GM12878 (cell line): ENCODE data around the gene SEMA7A. TPM values are rescaled to one million over a fixed set of nuclear protein-coding genes. Genes with fewer than 3 reads are reported as not detected.

Source experiments
- BCL3 ChIP-seq: IDR thresholded peaks from 2 replicates; pipeline ENCODE4 v1.6.1; 2011; ENCODE audit warnings: borderline replicate concordance, low read depth, mild to moderate bottlenecking, moderate library complexity, low read length; ENCODE audit not compliant: insufficient read depth, poor library complexity, severe bottlenecking
- BHLHE40 ChIP-seq, 2 experiments: fragments of 450-650 bp in 1 of 2; IDR thresholded peaks; 2 replicates each; pipeline ENCODE4 v1.6.1; 2011 to 2017; ENCODE audit warnings: low read depth in 2 of 2, borderline replicate concordance in 1 of 2, improper control_type of control experiment in 1 of 2, low read length in 1 of 2, mild to moderate bottlenecking in 1 of 2
- CHD1 ChIP-seq: IDR thresholded peaks from 2 replicates; pipeline ENCODE4 v1.6.1; 2012; ENCODE audit warnings: low read depth, low read length, improper control_type of control experiment
- CHD2 ChIP-seq: IDR thresholded peaks from 2 replicates; pipeline ENCODE4 v1.6.1; 2011; ENCODE audit warnings: low read depth, low read length, improper control_type of control experiment, borderline replicate concordance
- EED ChIP-seq: sonication (generic); IDR thresholded peaks from 2 replicates; pipeline ENCODE4 v1.6.1; 2016; ENCODE audit warnings: antibody characterized with exemption, low read depth
- FOS ChIP-seq: IDR thresholded peaks from 3 replicates; pipeline ENCODE4 v1.6.1; 2011; ENCODE audit warnings: borderline replicate concordance; ENCODE audit not compliant: insufficient read length; ENCODE audit errors: extremely low read depth
- GABPA ChIP-seq: IDR thresholded peaks from 2 replicates; pipeline ENCODE4 v1.6.1; 2014; ENCODE audit warnings: antibody characterized with exemption, low read depth, mild to moderate bottlenecking, inconsistent platforms
- GATAD2B ChIP-seq: fragments of 450-650 bp; conservative IDR thresholded peaks from 2 replicates; pipeline ENCODE4 v1.6.1; 2017; ENCODE audit warnings: low read depth, mild to moderate bottlenecking, moderate library complexity
- LARP7 ChIP-seq: fragments of 450-650 bp; IDR thresholded peaks from 2 replicates; pipeline ENCODE4 v1.6.1; 2017; ENCODE audit warnings: mild to moderate bottlenecking
- MLLT1 ChIP-seq: fragments of 450-650 bp; IDR thresholded peaks from 2 replicates; pipeline ENCODE4 v1.6.1; 2016; ENCODE audit warnings: mild to moderate bottlenecking
- PKNOX1 ChIP-seq: fragments of 450-650 bp; IDR thresholded peaks from 2 replicates; pipeline ENCODE4 v1.6.1; 2016; ENCODE audit warnings: mild to moderate bottlenecking
- RAD21 ChIP-seq: IDR thresholded peaks from 2 replicates; pipeline ENCODE4 v1.6.1; 2011; ENCODE audit warnings: mild to moderate bottlenecking, low read depth, low read length, moderate library complexity; ENCODE audit not compliant: insufficient read depth
- RUNX3 ChIP-seq: IDR thresholded peaks from 2 replicates; pipeline ENCODE4 v1.6.1; 2012; ENCODE audit warnings: low read length, inconsistent platforms
- SMC3 ChIP-seq: IDR thresholded peaks from 2 replicates; pipeline ENCODE4 v1.6.1; 2011; ENCODE audit warnings: low read length, improper control_type of control experiment, borderline replicate concordance
- SREBF2 ChIP-seq: IDR thresholded peaks from 2 replicates; pipeline ENCODE4 v1.6.1; 2012; ENCODE audit warnings: mild to moderate bottlenecking, low read length
- STAT1 ChIP-seq: fragments of 450-650 bp; conservative IDR thresholded peaks from 2 replicates; pipeline ENCODE4 v1.6.1; 2014; ENCODE audit warnings: antibody characterized with exemption, mild to moderate bottlenecking
- SUPT20H ChIP-seq: IDR thresholded peaks from 2 replicates; pipeline ENCODE4 v1.6.1; 2011; ENCODE audit warnings: low read depth, mild to moderate bottlenecking, low read length, moderate library complexity, borderline replicate concordance; ENCODE audit not compliant: control insufficient read depth
- TCF12 ChIP-seq: IDR thresholded peaks from 2 replicates; pipeline ENCODE4 v1.6.1; 2011; ENCODE audit warnings: low read depth, mild to moderate bottlenecking, low read length
- polyA plus RNA-seq, 11 experiments: library from polyadenylated mRNA; depleted of rRNA in 4 of 11; unstranded in 6 of 11; stranded (reverse) in 5 of 11; fragments of >200 nt; fragmentation: Nextera tagmentation in 4 of 11; fragmentation: Illumina TruSeq in 1 of 11; extraction: Ambion mirVana in 4 of 11; extraction: Trizol in 1 of 11; gene quantifications; 1 replicate in 1 of 11; 2 replicates in 10 of 11; pipeline versions ENCODE4 v1.2.1 to v1.2.3, GENCODE V29; 2011 to 2016; ENCODE audit warnings: inconsistent platforms in 2 of 11, missing spikeins in 2 of 11, low read depth in 1 of 11
- total RNA-seq, 4 experiments: library from RNA; depleted of rRNA in 3 of 4; stranded (reverse); fragments of >200 nt in 3 of 4; fragmentation: Illumina TruSeq in 1 of 4; extraction: Trizol in 1 of 4; gene quantifications; 2 replicates each; pipeline versions ENCODE4 v1.2.1 to v1.2.3, GENCODE V29; 2013 to 2021
- TF ChIP-seq, protein P1 (sequence below): fragments of 450-650 bp; IDR thresholded peaks from 2 replicates; pipeline ENCODE4 v1.6.1; 2017; ENCODE audit warnings: mild to moderate bottlenecking, moderate library complexity

SEMA7A gene
- total and polyA plus RNA-seq, 10 of the 15 experiments (the other 5 are each of a cell fraction or from before 2014, with no cell fraction given) = 0.08 to 112 (median 53.5) TPM

DNA sequence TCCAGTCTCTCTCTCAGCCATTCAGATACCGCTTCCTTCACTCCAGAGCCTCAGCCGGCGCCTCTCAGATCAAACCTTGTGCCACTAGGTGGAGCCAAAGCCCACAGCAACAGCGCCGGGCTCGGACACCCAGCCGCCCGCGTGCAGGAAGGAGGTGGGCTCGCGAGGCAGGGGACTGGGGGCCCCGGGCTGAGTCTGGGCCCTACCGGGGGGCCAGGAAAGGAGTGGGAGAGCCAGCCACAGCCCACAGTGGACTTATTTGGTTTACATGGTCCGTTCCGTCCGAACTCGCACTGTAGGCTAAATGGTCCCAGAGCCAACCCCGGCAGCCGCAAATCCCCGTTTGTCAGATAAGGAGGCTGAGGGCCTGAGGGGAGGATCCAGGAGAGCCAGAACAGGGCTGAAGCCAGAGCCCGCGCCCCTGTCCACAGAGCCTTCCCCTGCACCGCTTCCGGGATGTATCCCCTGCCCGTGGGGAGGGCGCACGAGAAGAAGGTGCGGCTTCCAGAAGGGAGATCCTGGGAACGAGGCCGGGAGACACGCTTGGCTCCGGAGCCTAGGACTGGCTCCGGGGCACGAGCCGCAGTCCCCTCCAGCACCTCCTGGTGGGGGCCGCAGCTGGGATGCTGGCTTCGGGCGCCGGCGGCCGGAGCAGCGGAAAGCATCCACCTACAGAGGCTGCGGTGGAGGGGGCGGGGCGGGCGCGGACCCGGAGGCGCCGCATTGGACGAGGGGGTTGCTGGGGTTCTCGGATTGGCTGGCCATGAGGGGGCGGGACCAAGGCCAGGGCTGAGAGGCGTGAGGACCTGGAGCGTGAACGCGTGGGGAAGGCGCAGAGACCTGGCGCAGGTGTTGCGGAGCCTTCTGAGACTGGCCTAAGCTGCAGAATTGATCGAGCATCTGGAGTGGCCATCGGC, 59.8 kb downstream of the SEMA7A start (continued):
- TF ChIP-seq BCL3 = peak; percentile 14
- TF ChIP-seq TCF12 = peak; percentile 62; the same call in 1 of the 2 replicates
- TF ChIP-seq STAT1 = 0 out of 2 replicates have a peak, but pooled peaks have one; percentile 52
- TF ChIP-seq PKNOX1 = peak; percentile 73
- TF ChIP-seq RAD21 = peak; percentile 99
- TF ChIP-seq FOS = peak; percentile 40
- TF ChIP-seq GATAD2B = peak; percentile 44
- peak; percentile 78 for TF ChIP-seq CHD2
- TF ChIP-seq GABPA = no peak
- TF ChIP-seq CHD1 = no peak
- peak; percentile 61 to 80; a peak in 3 of 4 replicates for TF ChIP-seq BHLHE40 (IDR thresholded peaks at IDR 0.05; ENCODE audit: borderline replicate concordance in 1 of 2, low read depth in 2 of 2, low read length in 1 of 2)
- TF ChIP-seq MLLT1 = no peak
- TF ChIP-seq LARP7 = peak; percentile 62; the same call in 1 of the 2 replicates
- 0 out of 2 replicates have a peak, but pooled peaks have one; percentile 16 for TF ChIP-seq SREBF2
- TF ChIP-seq, protein P1, sequence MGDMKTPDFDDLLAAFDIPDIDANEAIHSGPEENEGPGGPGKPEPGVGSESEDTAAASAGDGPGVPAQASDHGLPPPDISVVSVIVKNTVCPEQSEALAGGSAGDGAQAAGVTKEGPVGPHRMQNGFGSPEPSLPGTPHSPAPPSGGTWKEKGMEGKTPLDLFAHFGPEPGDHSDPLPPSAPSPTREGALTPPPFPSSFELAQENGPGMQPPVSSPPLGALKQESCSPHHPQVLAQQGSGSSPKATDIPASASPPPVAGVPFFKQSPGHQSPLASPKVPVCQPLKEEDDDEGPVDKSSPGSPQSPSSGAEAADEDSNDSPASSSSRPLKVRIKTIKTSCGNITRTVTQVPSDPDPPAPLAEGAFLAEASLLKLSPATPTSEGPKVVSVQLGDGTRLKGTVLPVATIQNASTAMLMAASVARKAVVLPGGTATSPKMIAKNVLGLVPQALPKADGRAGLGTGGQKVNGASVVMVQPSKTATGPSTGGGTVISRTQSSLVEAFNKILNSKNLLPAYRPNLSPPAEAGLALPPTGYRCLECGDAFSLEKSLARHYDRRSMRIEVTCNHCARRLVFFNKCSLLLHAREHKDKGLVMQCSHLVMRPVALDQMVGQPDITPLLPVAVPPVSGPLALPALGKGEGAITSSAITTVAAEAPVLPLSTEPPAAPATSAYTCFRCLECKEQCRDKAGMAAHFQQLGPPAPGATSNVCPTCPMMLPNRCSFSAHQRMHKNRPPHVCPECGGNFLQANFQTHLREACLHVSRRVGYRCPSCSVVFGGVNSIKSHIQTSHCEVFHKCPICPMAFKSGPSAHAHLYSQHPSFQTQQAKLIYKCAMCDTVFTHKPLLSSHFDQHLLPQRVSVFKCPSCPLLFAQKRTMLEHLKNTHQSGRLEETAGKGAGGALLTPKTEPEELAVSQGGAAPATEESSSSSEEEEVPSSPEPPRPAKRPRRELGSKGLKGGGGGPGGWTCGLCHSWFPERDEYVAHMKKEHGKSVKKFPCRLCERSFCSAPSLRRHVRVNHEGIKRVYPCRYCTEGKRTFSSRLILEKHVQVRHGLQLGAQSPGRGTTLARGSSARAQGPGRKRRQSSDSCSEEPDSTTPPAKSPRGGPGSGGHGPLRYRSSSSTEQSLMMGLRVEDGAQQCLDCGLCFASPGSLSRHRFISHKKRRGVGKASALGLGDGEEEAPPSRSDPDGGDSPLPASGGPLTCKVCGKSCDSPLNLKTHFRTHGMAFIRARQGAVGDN = 0 out of 2 replicates have a peak, but pooled peaks have one; percentile 17
- TF ChIP-seq RUNX3 = peak; percentile 35
- TF ChIP-seq SUPT20H = no peak
- TF ChIP-seq SMC3 = peak; percentile 69
- 0 out of 2 replicates have a peak, but pooled peaks have one; percentile 12 for TF ChIP-seq EED
